HCT116 (cell line): ENCODE measurements around the gene MAP4K4.

Experiments
- CTCF ChIP-seq, 3 experiments: fragments of 200-600 bp in 1 of 3; sonication (generic) in 1 of 3; IDR thresholded peaks in 2 of 3; conservative IDR thresholded peaks in 1 of 3; 2 replicates each; pipeline ENCODE4 v1.5.1; 2012 to 2017; ENCODE audit warnings: low read depth in 2 of 3, low read length in 2 of 3, antibody characterized with exemption in 1 of 3, borderline replicate concordance in 1 of 3, control low read depth in 1 of 3, mild to moderate bottlenecking in 1 of 3, mixed read lengths in 1 of 3, mixed run types in 1 of 3, moderate library complexity in 1 of 3; ENCODE audit not compliant: insufficient read depth in 1 of 3
- EGR1 ChIP-seq: IDR thresholded peaks from 2 replicates; pipeline ENCODE4 v1.6.1; 2012; ENCODE audit warnings: low read depth
- EZH2 ChIP-seq: fragments of 200-600 bp; sonication (generic); IDR thresholded peaks from 2 replicates; pipeline ENCODE4 v1.6.1; 2017; ENCODE audit warnings: antibody characterized with exemption, mixed run types
- EZH2phosphoT487 ChIP-seq: fragments of 200-600 bp; IDR thresholded peaks from 2 replicates; pipeline ENCODE4 v1.6.1; 2018; ENCODE audit warnings: antibody characterized with exemption, borderline replicate concordance
- FOSL1 ChIP-seq: IDR thresholded peaks from 2 replicates; pipeline ENCODE4 v1.6.1; 2012; ENCODE audit warnings: low read depth
- MAX ChIP-seq: IDR thresholded peaks from 2 replicates; pipeline ENCODE4 v1.6.1; 2012
- POLR2A ChIP-seq: IDR thresholded peaks from 2 replicates; pipeline ENCODE4 v1.7.0; 2011; ENCODE audit warnings: borderline replicate concordance; ENCODE audit not compliant: insufficient read depth, insufficient read length; ENCODE audit errors: extremely low read depth
- POLR2AphosphoS5 ChIP-seq: IDR thresholded peaks from 2 replicates; pipeline ENCODE4 v1.6.1; 2011; ENCODE audit warnings: mild to moderate bottlenecking, low read depth, low read length, moderate library complexity
- RAD21 ChIP-seq: IDR thresholded peaks from 2 replicates; pipeline ENCODE4 v1.6.1; 2012; ENCODE audit warnings: low read depth, mild to moderate bottlenecking
- SP1 ChIP-seq: IDR thresholded peaks from 2 replicates; pipeline ENCODE4 v1.6.1; 2012; ENCODE audit warnings: low read depth
- TCF7L2 ChIP-seq: IDR thresholded peaks from 2 replicates; pipeline ENCODE4 v1.7.0; 2011; ENCODE audit warnings: borderline replicate concordance, inconsistent platforms; ENCODE audit not compliant: insufficient read depth, insufficient read length; ENCODE audit errors: extremely low read depth
- ZBTB33 ChIP-seq: IDR thresholded peaks from 2 replicates; pipeline ENCODE4 v1.6.1; 2011; ENCODE audit warnings: mild to moderate bottlenecking, low read length, moderate library complexity; ENCODE audit not compliant: insufficient replicate concordance; ENCODE audit errors: extremely low read depth
- ZNF274 ChIP-seq: fragments of 200-500 bp; sonication (Bioruptor generic); IDR thresholded peaks from 2 replicates; pipeline ENCODE4 v1.6.1; 2014; ENCODE audit warnings: mild to moderate bottlenecking, low read depth, low read length, inconsistent platforms

GRCh38 chr2:101852824-101853223 lies 155.3 kb downstream of the MAP4K4 start:
- TF ChIP-seq RAD21 (no peak), EZH2phosphoT487 (no peak), POLR2AphosphoS5 (no peak), POLR2A (no peak), MAX (no peak), EZH2 (no peak), CTCF (IDR thresholded peaks at IDR 0.05 in 2 of 3, conservative IDR thresholded peaks at IDR 0.05 in 1 of 3; ENCODE audit: borderline replicate concordance in 1 of 3, insufficient read depth in 1 of 3, low read depth in 2 of 3, low read length in 2 of 3) (no peak), ZNF274 (no peak), FOSL1 (no peak), SP1 (no peak), EGR1 (no peak), TCF7L2 (no peak), ZBTB33 (no peak)
